Keratinocyte (primary cell): ENCODE data around the gene CPA5. TPM values are rescaled to one million over a fixed set of nuclear protein-coding genes. Genes with fewer than 3 reads are reported as not detected.
A peak's percentile ranks its signal among the peaks of the same experiment; 100 is the strongest.

Source experiments
- DNase-seq: peaks from one replicate; pipeline ENCODE4 v3.0.0-alpha.2; 2011; ENCODE audit warnings: low read depth, missing footprints, low spot score
- FAIRE-seq: peaks from 2 replicates; lab custom pipeline; 2011; peaks lifted over from hg19 to GRCh38; lab: Jason Lieb, UNC
- H2AFZ ChIP-seq: 2 replicates; pipeline ENCODE4 v1.6.0; 2012; ENCODE audit warnings: low read length, control low read depth, inconsistent platforms; ENCODE audit not compliant: control insufficient read depth
- H3K27ac ChIP-seq: 2 replicates; pipeline ENCODE4 v1.5.1; 2011; ENCODE audit warnings: low read length; ENCODE audit not compliant: control insufficient read depth, insufficient read depth
- H3K27me3 ChIP-seq: 3 replicates; pipeline ENCODE4 v1.6.0; 2011; ENCODE audit warnings: low read length; ENCODE audit not compliant: control insufficient read depth, insufficient read depth; ENCODE audit errors: extremely low read depth
- H3K36me3 ChIP-seq, 2 experiments: 2 replicates in 1 of 2; 3 replicates in 1 of 2; pipeline ENCODE4 v1.5.1; 2011; ENCODE audit warnings: low read length in 2 of 2, mild to moderate bottlenecking in 1 of 2; ENCODE audit not compliant: control insufficient read depth in 2 of 2, insufficient read depth in 2 of 2; ENCODE audit errors: extremely low read depth in 1 of 2
- H3K4me1 ChIP-seq: 3 replicates; pipeline ENCODE4 v1.5.1; 2011; ENCODE audit warnings: low read length; ENCODE audit not compliant: control insufficient read depth, insufficient read depth; ENCODE audit errors: extremely low read depth
- H3K4me2 ChIP-seq: 3 replicates; pipeline ENCODE4 v1.6.0; 2011; ENCODE audit warnings: low read depth, low read length; ENCODE audit not compliant: control insufficient read depth, insufficient read depth; ENCODE audit errors: extremely low read depth
- H3K4me3 ChIP-seq, 3 experiments: fragments of 200-600 bp in 1 of 3; sonication (generic) in 1 of 3; 2 replicates in 2 of 3; 3 replicates in 1 of 3; pipeline ENCODE4 v1.5.1; 2011 to 2016; ENCODE audit warnings: low read length in 3 of 3, mild to moderate bottlenecking in 3 of 3, control low read depth in 2 of 3, inconsistent platforms in 1 of 3, low read depth in 1 of 3, mixed read lengths in 1 of 3, mixed run types in 1 of 3, moderate library complexity in 1 of 3; ENCODE audit not compliant: control insufficient read depth in 2 of 3, insufficient read depth in 2 of 3; ENCODE audit errors: extremely low read depth in 1 of 3
- H3K79me2 ChIP-seq: 2 replicates; pipeline ENCODE4 v1.6.0; 2012; ENCODE audit warnings: low read length; ENCODE audit not compliant: control insufficient read depth, insufficient read depth
- H3K9ac ChIP-seq: 3 replicates; pipeline ENCODE4 v1.6.0; 2011; ENCODE audit warnings: low read length; ENCODE audit not compliant: control insufficient read depth, insufficient read depth; ENCODE audit errors: extremely low read depth
- H3K9me1 ChIP-seq: 3 replicates; pipeline ENCODE4 v1.6.0; 2011; ENCODE audit warnings: low read length; ENCODE audit not compliant: control insufficient read depth, insufficient read depth; ENCODE audit errors: extremely low read depth
- H3K9me3 ChIP-seq: 2 replicates; pipeline ENCODE4 v1.5.1; 2012; ENCODE audit warnings: low read depth, low read length; ENCODE audit not compliant: control insufficient read depth
- H4K20me1 ChIP-seq: 3 replicates; pipeline ENCODE4 v1.6.0; 2011; ENCODE audit warnings: low read length; ENCODE audit not compliant: control insufficient read depth, insufficient read depth; ENCODE audit errors: extremely low read depth
- CTCF ChIP-seq, 3 experiments: IDR thresholded peaks in 1 of 3; conservative IDR thresholded peaks in 1 of 3; optimal IDR thresholded peaks in 1 of 3; 2 replicates in 2 of 3; 3 replicates in 1 of 3; pipeline versions ENCODE3 to v1.5.1; 2011; ENCODE audit warnings: low read length in 3 of 3, mild to moderate bottlenecking in 3 of 3, moderate library complexity in 2 of 3, control low read depth in 1 of 3, inconsistent platforms in 1 of 3; ENCODE audit not compliant: insufficient read depth in 2 of 3; ENCODE audit errors: extremely low read depth in 1 of 3
- EZH2 ChIP-seq: IDR thresholded peaks from one replicate; pipeline ENCODE4 v1.6.1; 2012; ENCODE audit warnings: inconsistent platforms, mild to moderate bottlenecking, low read length, moderate library complexity
- dilution Hi-C: fragments of 300-500 bp; cut with MboI; formaldehyde crosslinking; loops from one replicate; pipeline ENCODE4 v1.7.0; 2020; ENCODE audit warnings: low sequenced_read_pairs; ENCODE audit not compliant: extremely low pct_ligation_motif_present
- polyA plus RNA-seq, 5 experiments: library from polyadenylated mRNA; depleted of rRNA in 3 of 5; stranded (reverse) in 3 of 5; stranded (forward) in 1 of 5; unstranded in 1 of 5; fragments of >200 nt; gene quantifications; 1 replicate in 1 of 5; 2 replicates in 3 of 5; 3 replicates in 1 of 5; pipeline versions ENCODE4 v1.2.1 to v1.2.3, GENCODE V29; 2011 to 2012; ENCODE audit warnings: missing spikeins in 2 of 5, low read depth in 1 of 5, low replicate concordance in 1 of 5

Gene CPA5
- polyA plus RNA-seq, 1 donor (not counting 4 experiments of a cell fraction or from before 2014, with no cell fraction given) = 0.24 TPM

DNA sequence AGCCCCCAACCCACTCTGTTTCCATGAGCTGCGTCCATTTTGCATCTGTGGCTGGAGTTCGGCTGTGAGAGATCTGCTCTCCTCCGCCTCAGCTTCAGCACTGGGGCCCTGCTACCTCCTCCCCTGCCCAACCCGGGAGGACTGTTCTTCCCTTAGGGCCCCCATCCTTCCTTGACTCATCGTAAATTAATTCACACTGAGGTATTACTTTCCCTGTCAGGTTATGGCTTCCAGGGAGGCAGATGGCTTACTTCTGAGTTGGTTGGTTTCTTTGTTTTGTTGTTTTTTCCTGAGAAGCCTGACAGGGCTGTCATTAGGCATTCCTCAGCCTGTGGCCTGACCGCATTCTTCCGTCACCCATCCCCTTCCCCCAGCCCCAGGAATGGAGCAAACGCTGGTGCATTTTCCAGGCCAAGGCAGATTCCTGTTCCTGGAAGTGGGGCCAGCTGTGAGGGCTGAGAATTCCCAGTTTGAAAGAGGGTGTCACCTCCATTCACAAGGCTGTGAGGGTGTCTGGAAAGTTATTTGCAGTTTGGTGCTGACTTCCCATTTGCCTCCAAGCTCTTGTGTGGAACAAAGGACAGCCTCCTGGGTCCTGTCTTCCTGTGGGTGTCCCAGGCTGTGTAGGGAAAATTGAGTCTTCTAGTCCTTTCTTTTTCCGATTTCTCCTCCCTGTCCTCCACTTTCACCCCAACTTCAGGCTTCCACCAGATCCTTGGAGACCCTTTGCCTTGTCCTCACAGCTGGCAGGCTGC, 11.7 kb downstream of the CPA5 start:
- H3K27me3 ChIP-seq = no peaks in the 10 kb centered on the region
- peaks cover 9% of the 10 kb centered on the region for H3K9me3 ChIP-seq
- peak overlapping the region; percentile 90 for H3K27ac ChIP-seq
- H3K9ac ChIP-seq = peak overlapping the region; percentile 68
- H3K4me3 ChIP-seq = peak overlapping the region in 1 of 3 experiments; percentile 16
- no peaks in the 10 kb centered on the region for H3K79me2 ChIP-seq
- peak overlapping the region; percentile 70 for H3K4me2 ChIP-seq
- DNase-seq (peak; percentile 93), FAIRE-seq (peak; percentile 93)
- peak overlapping the region; percentile 70 for H2AFZ ChIP-seq
- H3K36me3 ChIP-seq = no peaks in the 10 kb centered on the region
- no peaks in the 10 kb centered on the region for H4K20me1 ChIP-seq
- TF ChIP-seq EZH2 (no peak), CTCF (optimal IDR thresholded peaks at IDR 0.05 in 1 of 3, IDR thresholded peaks at IDR 0.05 in 1 of 3, conservative IDR thresholded peaks at IDR 0.05 in 1 of 3; ENCODE audit: extremely low read depth in 1 of 3, insufficient read depth in 2 of 3, low read length in 3 of 3) (no peak)
- H3K9me1 ChIP-seq = peaks cover 2% of the 10 kb centered on the region
- H3K4me1 ChIP-seq = peaks cover 42% of the 10 kb centered on the region
- dilution Hi-C loops = no loop called here

- Histone ChIP-seq H3K4me1 (peaks cover 42% of the 10 kb centered on the region), H3K36me3 (no peaks in the 10 kb centered on the region), H3K4me3 (peak overlapping the region in 1 of 3 experiments; percentile 9), H3K27ac (peak overlapping the region; percentile 90), H4K20me1 (no peaks in the 10 kb centered on the region), H3K9me3 (peaks cover 9% of the 10 kb centered on the region), H3K9ac (peak overlapping the region; percentile 68), H3K79me2 (no peaks in the 10 kb centered on the region), H3K4me2 (peak overlapping the region; percentile 70), H2AFZ (no peak overlapping the region), H3K9me1 (peaks cover 2% of the 10 kb centered on the region), H3K27me3 (no peaks in the 10 kb centered on the region)
- dilution Hi-C loops = no loop called here
- FAIRE-seq (peak; percentile 78), DNase-seq (no peak)
- TF ChIP-seq CTCF (optimal IDR thresholded peaks at IDR 0.05 in 1 of 3, IDR thresholded peaks at IDR 0.05 in 1 of 3, conservative IDR thresholded peaks at IDR 0.05 in 1 of 3; ENCODE audit: extremely low read depth in 1 of 3, insufficient read depth in 2 of 3, low read length in 3 of 3) = no peak
- TF ChIP-seq EZH2 = no peak
Measured at GRCh38 chr7:130356876-130357611, 12.4 kb downstream of the CPA5 start.
